MM.1S (cell line): ENCODE measurements around the gene NLGN2.

Experiments used
- CTCF ChIP-seq: fragments of 300-600 bp; sonication (generic); IDR thresholded peaks from 2 replicates; pipeline ENCODE4 v1.5.1; 2016; ENCODE audit warnings: antibody characterized with exemption, low read length, mixed read lengths
- EZH2 ChIP-seq: fragments of 300-600 bp; sonication (generic); optimal IDR thresholded peaks from 2 replicates; pipeline ENCODE3; 2017; ENCODE audit warnings: low read depth, mild to moderate bottlenecking, antibody characterized with exemption, low read length, mixed read lengths
- EZH2phosphoT487 ChIP-seq: fragments of 300-600 bp; sonication (generic); IDR thresholded peaks from 2 replicates; pipeline ENCODE4 v1.6.1; 2018; ENCODE audit warnings: antibody characterized with exemption, low read length

- no peak for TF ChIP-seq CTCF
- no peak for TF ChIP-seq EZH2
- no peak for TF ChIP-seq EZH2phosphoT487
Observed at GRCh38 chr17:7407082-7407481, 563 bp upstream of the NLGN2 start.
